Muscle of arm (tissue), 12 donors: Measurements from ENCODE around the gene MAPRE3. TPM values are rescaled to one million over a fixed set of nuclear protein-coding genes. Genes with fewer than 3 reads are reported as not detected.

Experiments
- DNase-seq: peaks from one replicate; pipeline ENCODE4 v3.0.0-alpha.2; 2013
- polyA plus RNA-seq, 12 donors: library from polyadenylated mRNA; unstranded; fragments of 120-200 nt; gene quantifications; one replicate each; pipeline ENCODE4 v1.2.1, GENCODE V29; 2013; ENCODE audit not compliant: insufficient read length in 12 of 12

MAPRE3 gene
- polyA plus RNA-seq, 12 donors, result 18.0 to 332 (median 26.6) TPM

DNA sequence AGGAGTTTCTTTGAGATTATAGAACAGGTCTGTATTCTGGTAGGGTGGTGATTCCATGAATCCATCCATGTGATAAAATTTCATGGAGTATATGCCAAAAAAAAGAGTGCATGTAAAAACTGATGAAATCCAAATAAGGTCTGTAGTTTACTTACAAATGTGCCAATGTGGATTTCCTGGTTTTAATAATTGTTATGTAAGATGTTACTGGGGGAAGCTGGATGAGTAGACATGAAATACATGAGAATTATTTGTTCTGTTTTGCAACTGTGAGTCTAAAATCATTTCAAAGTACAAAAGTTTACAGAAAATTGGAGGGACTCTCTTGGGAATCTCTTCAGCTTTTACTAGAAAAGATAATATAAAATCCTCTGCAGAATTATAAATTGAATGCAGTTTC lies 38.6 kb downstream of the MAPRE3 start:
- no peak for DNase-seq

- no peak for DNase-seq
These were observed 39.3 kb downstream of the MAPRE3 start for GRCh38 chr2:27009716-27010115.

- no peak for DNase-seq
These were observed 39.7 kb downstream of the MAPRE3 start for GRCh38 chr2:27010139-27010538.

DNA sequence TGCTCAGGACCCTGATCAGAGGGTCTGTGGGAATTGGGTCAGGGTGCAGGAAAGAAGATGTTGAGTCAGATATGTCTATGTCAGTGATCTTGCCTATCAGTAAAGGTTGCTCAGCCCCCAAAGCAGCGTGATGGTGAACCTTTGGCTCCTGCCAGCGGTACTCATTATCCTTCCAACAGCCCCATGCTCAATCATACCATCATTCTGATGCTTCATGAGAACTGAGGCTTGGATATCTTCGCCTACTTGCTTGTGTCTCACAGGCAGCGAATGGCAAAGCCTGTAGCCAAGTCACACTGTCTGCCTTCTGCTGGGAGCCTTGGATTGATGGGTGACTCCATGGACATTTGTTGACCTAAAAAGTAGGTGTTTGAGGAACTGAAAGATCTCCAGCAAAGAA lies 43.3 kb downstream of the MAPRE3 start:
- DNase-seq, result no peak

DNA sequence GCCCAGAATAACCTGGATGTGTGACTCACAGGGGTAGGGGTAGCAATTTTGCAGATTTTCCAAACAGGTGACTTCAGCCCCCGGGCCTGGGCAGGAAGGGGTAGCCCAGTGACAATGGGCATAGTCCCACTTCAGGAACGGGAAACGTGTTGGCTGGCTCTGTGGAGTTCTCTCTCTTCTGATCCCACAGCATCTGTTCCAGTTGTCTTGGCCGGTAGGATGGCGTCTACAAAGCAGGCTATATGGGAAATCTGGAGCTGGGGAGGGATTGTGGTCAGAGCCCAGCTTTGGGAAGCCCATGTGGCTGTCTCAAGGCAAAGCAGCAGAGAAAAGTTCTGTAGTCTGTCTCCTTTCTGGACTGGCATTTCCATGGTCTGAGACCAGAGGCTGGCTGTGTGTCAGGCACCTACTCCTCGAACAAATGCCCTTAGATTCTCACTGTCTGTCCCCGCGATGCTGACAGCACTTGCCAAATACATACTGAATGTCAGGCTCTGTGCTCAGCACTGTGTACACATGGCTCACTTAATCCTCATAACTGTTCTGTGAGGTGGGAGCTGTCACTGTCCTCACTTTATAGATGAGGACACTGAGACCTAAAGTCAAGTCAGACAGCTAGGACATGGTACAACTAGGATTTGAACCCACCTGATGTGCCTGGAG lies 44.5 kb downstream of the MAPRE3 start:
- no peak for DNase-seq

- DNase-seq, result peak; percentile 48
These were observed 46.4 kb downstream of the MAPRE3 start for GRCh38 chr2:27016801-27017325.

DNA sequence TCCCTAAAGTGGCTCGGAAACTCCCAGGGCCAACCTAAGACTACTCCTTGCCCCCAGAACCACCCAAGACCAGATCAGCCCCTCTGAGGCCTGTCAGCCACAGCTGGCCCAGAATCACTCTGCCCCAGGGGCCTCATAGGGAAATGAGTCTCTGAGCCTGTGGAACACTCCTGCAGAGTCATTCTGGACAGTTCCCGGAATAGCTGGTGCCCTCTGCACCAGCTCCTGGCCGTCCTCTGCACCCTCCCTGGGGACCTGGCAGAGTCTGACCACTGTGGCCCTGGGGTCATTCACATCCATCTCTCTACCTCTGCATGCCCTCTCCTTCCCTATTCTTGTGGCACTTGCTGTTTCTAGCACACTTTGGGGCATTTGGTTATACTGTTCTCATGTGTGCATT lies 47.7 kb downstream of the MAPRE3 start:
- DNase-seq, result no peak

- no peak for DNase-seq
These were observed 49.0 kb downstream of the MAPRE3 start for GRCh38 chr2:27019459-27019858.

DNA sequence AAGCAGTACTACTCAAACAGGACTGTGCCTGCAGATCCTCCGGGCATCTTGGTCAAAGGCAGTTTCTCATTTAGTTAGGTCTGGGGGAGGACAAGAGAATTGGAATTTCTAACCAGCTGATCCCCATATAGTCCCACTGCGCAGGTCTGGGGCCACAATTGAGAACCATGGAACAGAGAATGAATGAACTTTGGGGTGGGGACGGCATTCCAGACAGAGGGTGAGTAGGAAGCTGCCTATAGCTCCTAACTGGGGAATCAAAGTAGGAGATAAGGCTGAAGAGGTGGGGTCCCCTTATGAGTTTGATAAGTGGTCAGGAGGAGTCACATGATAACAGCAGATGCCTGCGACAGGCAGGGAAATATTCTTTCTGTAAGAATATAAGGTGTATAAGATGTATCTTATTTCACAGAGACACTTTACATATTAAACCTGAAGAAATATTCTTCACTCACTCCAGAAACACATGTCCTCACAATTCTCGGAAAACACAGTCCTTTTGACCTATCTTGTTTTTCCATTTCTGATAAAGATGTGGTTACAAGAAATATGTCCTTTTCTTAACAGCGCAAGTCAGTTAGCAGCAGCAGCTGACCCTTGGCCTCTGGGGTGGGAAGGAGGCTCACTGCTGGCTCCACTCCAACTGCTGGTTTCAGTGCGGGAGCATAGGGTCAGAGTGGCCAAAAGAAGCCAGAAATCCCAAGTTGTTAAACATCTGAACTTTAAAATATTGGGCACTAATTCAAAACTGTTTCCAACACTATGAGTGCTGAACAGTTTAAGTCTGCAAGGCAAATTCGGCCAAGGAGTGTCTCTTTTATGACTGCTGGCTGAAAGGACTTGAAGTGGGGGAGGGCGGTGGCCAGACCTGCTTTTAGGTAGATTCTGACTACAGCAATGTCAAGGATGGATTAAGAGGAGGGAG lies 49.8 kb downstream of the MAPRE3 start:
- DNase-seq, result peak; percentile 29

DNA sequence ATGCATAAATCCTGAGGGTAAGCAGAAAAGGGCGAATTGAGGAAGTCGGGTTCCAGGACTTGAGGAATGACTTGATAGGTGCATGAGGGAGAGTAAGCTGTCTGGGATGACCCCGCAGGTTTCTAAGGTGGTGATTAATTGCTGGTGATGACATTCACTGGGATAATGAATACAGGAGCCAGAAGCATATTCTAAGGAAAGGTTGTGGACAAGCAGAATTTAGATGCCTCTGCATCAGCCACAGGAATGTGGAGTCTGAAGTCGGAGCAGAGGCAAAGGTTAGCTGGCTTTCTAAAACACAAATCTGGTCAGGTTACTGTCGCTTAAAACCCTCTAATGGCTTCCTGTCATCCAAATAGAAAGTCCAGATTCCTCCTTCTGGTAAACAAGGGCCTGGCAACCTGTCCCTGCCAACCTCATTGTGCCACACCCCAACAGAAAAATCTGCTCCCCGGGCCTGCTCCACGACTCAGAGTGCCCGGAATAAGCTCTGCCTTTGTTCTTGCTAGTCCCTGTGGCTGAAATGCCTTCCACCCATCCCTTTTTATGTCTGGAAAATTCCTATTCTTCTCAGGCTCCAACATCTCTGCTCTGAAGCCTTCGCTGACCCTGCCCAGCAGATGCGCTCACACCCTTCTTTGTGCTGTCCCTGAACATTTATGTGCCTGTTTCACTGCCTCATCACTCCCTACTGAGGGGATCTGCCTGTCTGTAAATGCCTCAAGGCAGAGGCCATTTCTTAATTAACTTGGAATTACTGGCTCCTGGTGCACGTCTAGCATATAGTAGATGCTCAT lies 51.0 kb downstream of the MAPRE3 start:
- no peak for DNase-seq

DNA sequence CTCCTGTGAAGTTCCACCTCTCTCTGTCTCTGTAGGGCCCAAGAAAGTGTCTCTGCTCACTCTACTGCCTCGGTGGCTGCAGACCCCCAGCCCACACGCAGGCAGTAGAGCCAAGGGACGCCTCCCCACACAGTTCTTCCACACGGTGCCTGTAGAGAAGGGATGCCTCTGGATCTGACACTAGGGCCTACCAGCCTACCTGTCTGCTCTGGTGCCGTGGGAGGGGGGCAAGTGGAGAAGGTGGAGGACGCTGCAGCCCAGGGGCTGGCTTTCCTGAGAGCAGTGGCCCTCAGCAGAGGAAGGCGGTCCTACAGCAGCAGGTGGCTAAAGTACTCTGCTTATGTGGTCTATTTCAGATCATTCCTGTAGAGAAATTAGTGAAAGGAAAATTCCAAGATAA lies 53.3 kb downstream of the MAPRE3 start:
- no peak for DNase-seq

DNA sequence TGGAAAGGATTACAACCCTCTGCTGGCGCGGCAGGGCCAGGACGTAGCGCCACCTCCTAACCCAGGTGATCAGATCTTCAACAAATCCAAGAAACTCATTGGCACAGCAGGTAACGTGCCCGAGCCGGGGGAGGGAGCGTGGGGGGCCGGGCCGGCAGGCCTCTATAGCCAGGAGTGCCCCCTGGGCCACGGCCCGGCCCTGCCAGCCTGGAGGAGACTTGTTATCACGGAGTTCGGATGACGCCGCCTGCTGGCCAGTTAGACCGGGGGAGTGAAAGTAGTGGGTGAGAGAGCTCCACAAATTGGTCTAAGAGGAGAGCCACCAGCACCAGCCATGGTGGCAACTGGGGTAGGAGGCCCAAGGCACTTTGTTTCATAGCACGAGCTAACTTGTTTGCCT lies 53.8 kb downstream of the MAPRE3 start:
- no peak for DNase-seq

DNA sequence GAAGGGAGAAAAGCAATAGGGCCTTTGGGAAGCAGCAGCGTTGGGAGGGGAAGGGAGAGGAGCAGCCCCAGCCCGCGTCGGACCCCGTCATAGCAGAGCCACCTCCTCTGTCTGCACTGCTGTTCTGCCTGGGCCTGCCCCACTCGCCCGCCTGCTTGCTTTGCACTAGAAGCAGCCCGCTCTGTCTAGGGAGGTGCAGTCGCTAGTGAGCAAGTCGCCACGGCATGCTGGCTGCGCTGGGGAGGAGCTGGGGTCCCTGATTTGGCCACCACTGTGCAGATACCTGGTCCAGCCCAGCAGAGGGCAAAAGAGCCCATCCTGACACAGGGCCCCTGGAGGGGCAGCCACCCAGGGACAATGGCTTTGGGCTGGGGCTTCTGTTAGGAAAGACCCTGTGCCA lies 54.4 kb downstream of the MAPRE3 start:
- DNase-seq, result no peak

DNA sequence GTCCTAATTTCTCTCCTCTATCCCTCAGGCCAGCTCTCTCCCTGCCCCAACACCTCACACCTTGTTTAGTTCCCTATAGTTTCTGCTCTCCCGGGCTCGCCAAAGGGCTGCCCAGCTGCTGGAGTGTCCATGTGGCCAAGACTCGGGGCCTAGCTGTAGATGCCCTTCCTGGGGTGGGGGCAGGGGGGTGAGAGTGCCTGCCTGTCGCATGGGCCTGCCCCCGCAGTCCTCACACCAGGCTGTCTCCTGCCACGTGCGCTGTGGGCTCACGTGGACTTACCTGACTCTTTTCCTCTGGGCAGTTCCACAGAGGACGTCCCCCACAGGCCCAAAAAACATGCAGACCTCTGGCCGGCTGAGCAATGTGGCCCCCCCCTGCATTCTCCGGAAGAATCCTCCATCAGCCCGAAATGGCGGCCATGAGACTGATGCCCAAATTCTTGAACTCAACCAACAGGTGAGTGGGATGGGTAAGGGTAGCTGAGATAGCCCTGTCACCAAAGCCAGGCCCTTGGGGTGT lies 54.9 kb downstream of the MAPRE3 start:
- DNase-seq, result no peak

- DNase-seq, result no peak
These were observed 55.7 kb downstream of the MAPRE3 start for GRCh38 chr2:27025861-27026851.

DNA sequence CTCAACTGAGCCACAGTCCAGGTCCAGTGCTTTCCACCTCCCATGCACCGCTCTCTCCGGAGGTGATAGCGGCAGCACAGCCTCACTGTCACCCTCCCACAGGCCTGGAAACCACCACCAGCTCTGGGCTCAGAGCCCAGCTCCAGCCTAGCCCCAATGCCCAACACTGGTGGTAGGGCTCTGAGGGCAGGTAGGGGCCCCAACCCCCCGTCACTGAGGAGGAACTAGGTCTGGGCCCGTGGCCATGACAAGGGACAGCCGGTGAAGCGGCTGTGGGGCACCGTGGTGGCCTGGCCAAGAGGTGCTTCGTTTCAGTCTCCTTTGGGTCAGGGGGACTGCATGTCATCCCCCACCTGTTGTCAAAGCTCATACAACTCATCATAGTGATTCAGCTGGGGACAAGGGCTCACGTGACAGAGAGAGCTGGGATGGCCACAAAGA lies 56.8 kb downstream of the MAPRE3 start:
- DNase-seq, result no peak

DNA sequence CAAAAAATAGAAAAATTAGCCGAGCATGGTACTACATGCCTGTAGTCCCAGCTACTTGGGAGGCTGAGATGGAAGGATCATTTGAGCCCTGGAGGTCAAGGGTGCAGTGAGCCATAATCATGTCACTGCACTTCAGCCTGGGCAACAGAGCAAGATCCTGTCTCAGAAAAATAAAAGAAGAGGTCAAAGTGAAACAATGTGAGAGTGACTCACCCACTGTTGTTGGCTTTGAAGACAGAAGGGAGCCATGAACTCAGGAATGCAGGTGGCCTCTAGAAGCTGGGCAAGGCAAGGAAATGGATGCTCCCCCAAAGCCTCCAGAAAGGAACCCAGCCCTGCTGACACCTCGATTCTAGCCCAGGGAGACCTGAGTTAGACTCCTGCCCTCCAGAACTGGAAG lies 58.6 kb downstream of the MAPRE3 start:
- no peak for DNase-seq

GRCh38 chr2:27032495-27033252 lies 62.2 kb downstream of the MAPRE3 start, which contains the start of gene TMEM214:
Gene TMEM214, plus strand, starts transcription at chr2:27032965. Its CDS starts 51 bp downstream, at chr2:27033016.
- DNase-seq, result peak; percentile 89

GRCh38 chr2:27033253-27033852 lies 62.9 kb downstream of the MAPRE3 start:
- DNase-seq, result peak; percentile 30
